ENCODE measurements around the gene NTHL1. TPM values are rescaled to one million over a fixed set of nuclear protein-coding genes. Genes with fewer than 3 reads are reported as not detected.

The NTHL1 gene
- total and polyA plus RNA-seq, 2 donors (not counting 3 experiments of a cell fraction or from before 2014, with no cell fraction given) = 39.8 to 65.8 TPM

- Histone ChIP-seq H3K4me3 (replicated peaks in 1 of 3; ENCODE audit: insufficient read depth in 1 of 3, low read depth in 1 of 3, low read length in 3 of 3) (no peak overlapping the region), H3K4me2 (ENCODE audit: insufficient read depth, low read length) (no peak overlapping the region), H3K79me2 (ENCODE audit: control insufficient read depth, insufficient read depth, low read length) (no peaks in the 10 kb centered on the region), H4K20me1 (replicated peaks; ENCODE audit: control insufficient read depth, extremely low read depth, insufficient read depth, low read length) (no peaks in the 10 kb centered on the region), H3K9me1 (replicated peaks; ENCODE audit: control insufficient read depth, extremely low read depth, insufficient read depth, low read length) (no peaks in the 10 kb centered on the region), H3K36me3 (ENCODE audit: control insufficient read depth in 2 of 2, extremely low read depth in 1 of 2, insufficient read depth in 2 of 2, low read length in 2 of 2) (peaks cover 0 to 43% of the 10 kb centered on the region in 2 experiments), H3K27me3 (ENCODE audit: control insufficient read depth in 2 of 2, insufficient read depth in 2 of 2, low read length in 2 of 2) (no peaks in the 10 kb centered on the region), H3K9me3 (replicated peaks; ENCODE audit: control insufficient read depth, insufficient read depth, low read length) (no peaks in the 10 kb centered on the region), H3K9ac (replicated peaks; ENCODE audit: extremely low read depth, insufficient read depth, low read length) (no peak overlapping the region), H3K27ac (ENCODE audit: insufficient read depth, low read depth, low read length) (no peak overlapping the region), H3K4me1 (ENCODE audit: control insufficient read depth, extremely low read depth, insufficient read depth, low read length) (peaks cover 5% of the 10 kb centered on the region), H2AFZ (ENCODE audit: low read depth, low read length) (no peak overlapping the region)
- ChIA-PET POLR2A (no interaction called here), CTCF (interaction anchor here (1.2 to 2.5 kb wide), 2 partner anchors 53 kb away, joined by 4 to 8 read pairs; no protein-coding TSS in a partner anchor)
- dilution Hi-C loops (cut with MboI; ENCODE audit: extremely low pct_ligation_motif_present, low sequenced_read_pairs) = no loop called here
- TF ChIP-seq EZH2 (IDR thresholded peaks at IDR 0.05; ENCODE audit: borderline replicate concordance, low read depth, low read length, severe bottlenecking) (no peak), JUN (IDR thresholded peaks at IDR 0.05; ENCODE audit: borderline replicate concordance, insufficient read depth, insufficient read length, low read depth) (no peak), POLR2A (IDR thresholded peaks at IDR 0.05; ENCODE audit: low read depth, low read length) (no peak), MYC (IDR thresholded peaks at IDR 0.05; ENCODE audit: low read depth, low read length) (no peak), POLR2AphosphoS5 (IDR thresholded peaks at IDR 0.05; ENCODE audit: insufficient read depth, low read depth, low read length) (no peak), FOS (IDR thresholded peaks at IDR 0.05; ENCODE audit: borderline replicate concordance, insufficient read depth, low read length) (no peak), GATA2 (IDR thresholded peaks at IDR 0.05; ENCODE audit: insufficient read depth, insufficient read length, low read depth, low read length) (no peak)
- TF ChIP-seq, protein P1, sequence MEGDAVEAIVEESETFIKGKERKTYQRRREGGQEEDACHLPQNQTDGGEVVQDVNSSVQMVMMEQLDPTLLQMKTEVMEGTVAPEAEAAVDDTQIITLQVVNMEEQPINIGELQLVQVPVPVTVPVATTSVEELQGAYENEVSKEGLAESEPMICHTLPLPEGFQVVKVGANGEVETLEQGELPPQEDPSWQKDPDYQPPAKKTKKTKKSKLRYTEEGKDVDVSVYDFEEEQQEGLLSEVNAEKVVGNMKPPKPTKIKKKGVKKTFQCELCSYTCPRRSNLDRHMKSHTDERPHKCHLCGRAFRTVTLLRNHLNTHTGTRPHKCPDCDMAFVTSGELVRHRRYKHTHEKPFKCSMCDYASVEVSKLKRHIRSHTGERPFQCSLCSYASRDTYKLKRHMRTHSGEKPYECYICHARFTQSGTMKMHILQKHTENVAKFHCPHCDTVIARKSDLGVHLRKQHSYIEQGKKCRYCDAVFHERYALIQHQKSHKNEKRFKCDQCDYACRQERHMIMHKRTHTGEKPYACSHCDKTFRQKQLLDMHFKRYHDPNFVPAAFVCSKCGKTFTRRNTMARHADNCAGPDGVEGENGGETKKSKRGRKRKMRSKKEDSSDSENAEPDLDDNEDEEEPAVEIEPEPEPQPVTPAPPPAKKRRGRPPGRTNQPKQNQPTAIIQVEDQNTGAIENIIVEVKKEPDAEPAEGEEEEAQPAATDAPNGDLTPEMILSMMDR (IDR thresholded peaks at IDR 0.05; ENCODE audit: extremely low read depth in 1 of 2, insufficient read depth in 1 of 2, low read depth in 1 of 2, low read length in 2 of 2) = no peak
- TF ChIP-seq, protein P2, sequence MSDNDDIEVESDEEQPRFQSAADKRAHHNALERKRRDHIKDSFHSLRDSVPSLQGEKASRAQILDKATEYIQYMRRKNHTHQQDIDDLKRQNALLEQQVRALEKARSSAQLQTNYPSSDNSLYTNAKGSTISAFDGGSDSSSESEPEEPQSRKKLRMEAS (IDR thresholded peaks at IDR 0.05; ENCODE audit: insufficient read depth, insufficient read length) = no peak
- DNase-seq (ENCODE audit: low read depth, low spot score) (no peak), FAIRE-seq (no peak)
- no TSS peak for BruUV-seq (replicated peaks)
- intact Hi-C loops (cut with micrococcal nuclease) = no loop called here
Measured at GRCh38 chr16:2086812-2087747, 39.4 kb upstream of the NTHL1 start.

All from endothelial cell of umbilical vein (primary cell).